Measurements from ENCODE around the gene MITF. TPM values are rescaled to one million over a fixed set of nuclear protein-coding genes. Genes with fewer than 3 reads are reported as not detected.

Gene MITF
- total RNA-seq, 1 donor from 2014 or later = 5.7 TPM

DNA sequence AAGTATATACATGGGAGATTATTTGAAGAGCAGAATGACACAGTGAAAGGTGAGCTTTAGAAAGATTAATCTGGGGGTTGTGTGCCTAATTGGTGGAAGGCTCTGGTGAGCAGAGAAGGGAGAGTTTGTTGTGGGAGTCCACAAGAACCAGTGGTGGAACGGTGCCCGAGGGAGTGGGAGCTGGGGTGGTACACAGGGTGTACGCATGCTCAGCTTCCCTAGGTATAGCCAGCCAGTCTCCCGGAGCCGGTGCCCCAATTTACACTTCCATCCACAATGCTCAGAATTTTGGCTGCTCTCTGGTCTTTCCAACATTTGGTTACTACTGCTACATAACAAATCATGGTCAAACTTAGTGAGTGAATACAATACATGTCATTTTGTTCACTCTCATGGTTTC lies 92.5 kb downstream of the MITF start:
- TF ChIP-seq CTCF (IDR thresholded peaks at IDR 0.05) = no peak
- Mint-ChIP-seq H3K36me3 (ENCODE audit: low read depth) (peaks cover 7% of the 10 kb centered on the region), H3K4me3 (ENCODE audit: unreplicated experiment) (no peak overlapping the region), H3K4me1 (ENCODE audit: low read depth) (peaks cover 5% of the 10 kb centered on the region), H3K27me3 (ENCODE audit: low read depth) (no peaks in the 10 kb centered on the region), H3K9me3 (ENCODE audit: low read depth) (peaks cover 14% of the 10 kb centered on the region), H3K27ac (ENCODE audit: unreplicated experiment) (no peak overlapping the region)
- no peak for DNase-seq (ENCODE audit: low spot score)

DNA sequence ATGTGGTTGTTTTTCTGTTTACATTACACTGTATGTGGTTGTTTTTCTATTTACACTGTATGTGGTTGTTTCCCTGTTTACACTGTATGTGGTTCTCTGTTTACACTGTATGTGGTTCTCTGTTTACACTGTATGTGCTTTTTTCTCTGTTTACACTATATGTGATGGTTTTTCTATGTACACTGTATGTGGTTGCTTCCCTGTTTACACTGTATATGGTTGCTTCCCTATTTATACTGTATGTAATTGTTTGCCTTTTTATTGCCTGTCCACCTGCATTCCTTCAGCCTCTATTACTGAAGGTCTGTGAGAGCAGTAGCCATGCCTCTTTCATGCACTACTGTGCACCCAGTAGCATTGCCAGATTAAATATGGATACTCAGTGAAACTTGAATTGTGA lies 94.3 kb downstream of the MITF start:
- Mint-ChIP-seq H3K27ac (ENCODE audit: unreplicated experiment) (no peak overlapping the region), H3K4me1 (ENCODE audit: low read depth) (peaks cover 10% of the 10 kb centered on the region), H3K9me3 (ENCODE audit: low read depth) (peaks cover 14% of the 10 kb centered on the region), H3K36me3 (ENCODE audit: low read depth) (peaks cover 5% of the 10 kb centered on the region), H3K27me3 (ENCODE audit: low read depth) (no peaks in the 10 kb centered on the region), H3K4me3 (ENCODE audit: unreplicated experiment) (no peak overlapping the region)
- DNase-seq (ENCODE audit: low spot score) = no peak
- TF ChIP-seq CTCF (IDR thresholded peaks at IDR 0.05) = no peak

DNA sequence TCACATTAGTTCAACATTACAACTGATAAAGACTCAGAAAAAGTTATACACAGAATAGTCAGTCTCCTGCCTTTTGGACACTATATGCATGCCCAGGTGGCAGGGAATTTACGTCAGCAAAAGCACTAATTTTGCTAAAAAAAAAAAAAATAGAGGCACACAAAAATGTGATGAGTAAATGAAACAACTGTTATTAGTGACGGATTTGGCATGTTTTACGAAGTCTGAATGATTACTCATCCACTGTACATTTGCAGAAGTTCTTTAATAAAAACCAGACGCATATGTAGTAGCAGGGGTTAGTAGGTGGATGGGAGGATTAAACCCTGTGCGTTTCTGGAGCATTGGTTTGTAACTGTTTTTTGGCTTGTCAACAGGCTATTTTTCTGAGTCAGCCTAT lies 99.0 kb downstream of the MITF start:
- Mint-ChIP-seq H3K4me3 (ENCODE audit: unreplicated experiment) (no peak overlapping the region), H3K27me3 (ENCODE audit: low read depth) (no peaks in the 10 kb centered on the region), H3K36me3 (ENCODE audit: low read depth) (peaks cover 5% of the 10 kb centered on the region), H3K4me1 (ENCODE audit: low read depth) (peaks cover 15% of the 10 kb centered on the region), H3K27ac (ENCODE audit: unreplicated experiment) (no peak overlapping the region), H3K9me3 (ENCODE audit: low read depth) (peaks cover 14% of the 10 kb centered on the region)
- no peak for DNase-seq (ENCODE audit: low spot score)
- no peak for TF ChIP-seq CTCF (IDR thresholded peaks at IDR 0.05)

- Mint-ChIP-seq H3K4me3 (ENCODE audit: unreplicated experiment) (no peak overlapping the region), H3K4me1 (ENCODE audit: low read depth) (peaks cover 15% of the 10 kb centered on the region), H3K27ac (ENCODE audit: unreplicated experiment) (no peak overlapping the region), H3K27me3 (ENCODE audit: low read depth) (no peaks in the 10 kb centered on the region), H3K9me3 (ENCODE audit: low read depth) (peaks cover 14% of the 10 kb centered on the region), H3K36me3 (ENCODE audit: low read depth) (peaks cover 5% of the 10 kb centered on the region)
- no peak for DNase-seq (ENCODE audit: low spot score)
- TF ChIP-seq CTCF (IDR thresholded peaks at IDR 0.05) = no peak
Measured at GRCh38 chr3:69838696-69839515, 99.6 kb downstream of the MITF start.

- no peak for DNase-seq (ENCODE audit: low spot score)
- peaks cover 20% of the 10 kb centered on the region for H3K4me1 Mint-ChIP-seq (ENCODE audit: low read depth)
- H3K4me3 Mint-ChIP-seq (ENCODE audit: unreplicated experiment) = no peak overlapping the region
- no peak for TF ChIP-seq CTCF (IDR thresholded peaks at IDR 0.05)
- H3K36me3 Mint-ChIP-seq (ENCODE audit: low read depth) = no peaks in the 10 kb centered on the region
- no peaks in the 10 kb centered on the region for H3K9me3 Mint-ChIP-seq (ENCODE audit: low read depth)
- no peak overlapping the region for H3K27ac Mint-ChIP-seq (ENCODE audit: unreplicated experiment)
- H3K27me3 Mint-ChIP-seq (ENCODE audit: low read depth) = no peaks in the 10 kb centered on the region
Measured at GRCh38 chr3:69842351-69842750, 103.1 kb downstream of the MITF start.
